ENCODE results near the gene CRYZL1.

DNA sequence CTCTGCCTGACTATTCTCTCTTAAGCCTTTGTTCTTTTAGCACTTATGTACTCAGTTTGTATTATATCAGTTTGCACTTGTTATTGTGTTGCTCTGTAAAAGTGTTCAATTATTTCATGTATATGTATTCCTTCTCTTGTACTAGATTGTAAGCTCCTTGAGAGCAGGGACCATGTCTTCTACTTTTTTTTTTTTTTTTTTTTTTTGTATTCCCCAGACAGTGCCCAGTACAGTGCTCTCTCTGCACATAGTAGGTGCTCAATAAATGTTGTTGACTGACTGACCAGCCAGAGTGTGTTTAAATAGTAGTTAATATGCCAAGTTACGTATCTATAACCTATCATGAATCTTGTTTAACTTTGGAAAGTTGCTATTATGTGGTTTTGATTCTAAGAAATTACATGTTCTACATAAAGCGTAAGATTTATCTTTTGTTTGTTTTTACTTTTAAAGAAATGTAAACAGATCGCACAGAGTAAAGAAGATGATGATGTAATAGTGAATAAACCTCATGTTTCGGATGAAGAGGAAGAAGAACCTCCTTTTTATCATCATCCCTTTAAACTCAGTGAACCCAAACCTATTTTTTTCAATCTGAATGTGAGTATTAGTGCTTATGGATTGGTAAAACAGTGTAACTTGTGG lies 82.6 kb downstream of the CRYZL1 start:
- no peak for TF ChIP-seq JUND (IDR thresholded peaks at IDR 0.05)
- TF ChIP-seq, protein P1, sequence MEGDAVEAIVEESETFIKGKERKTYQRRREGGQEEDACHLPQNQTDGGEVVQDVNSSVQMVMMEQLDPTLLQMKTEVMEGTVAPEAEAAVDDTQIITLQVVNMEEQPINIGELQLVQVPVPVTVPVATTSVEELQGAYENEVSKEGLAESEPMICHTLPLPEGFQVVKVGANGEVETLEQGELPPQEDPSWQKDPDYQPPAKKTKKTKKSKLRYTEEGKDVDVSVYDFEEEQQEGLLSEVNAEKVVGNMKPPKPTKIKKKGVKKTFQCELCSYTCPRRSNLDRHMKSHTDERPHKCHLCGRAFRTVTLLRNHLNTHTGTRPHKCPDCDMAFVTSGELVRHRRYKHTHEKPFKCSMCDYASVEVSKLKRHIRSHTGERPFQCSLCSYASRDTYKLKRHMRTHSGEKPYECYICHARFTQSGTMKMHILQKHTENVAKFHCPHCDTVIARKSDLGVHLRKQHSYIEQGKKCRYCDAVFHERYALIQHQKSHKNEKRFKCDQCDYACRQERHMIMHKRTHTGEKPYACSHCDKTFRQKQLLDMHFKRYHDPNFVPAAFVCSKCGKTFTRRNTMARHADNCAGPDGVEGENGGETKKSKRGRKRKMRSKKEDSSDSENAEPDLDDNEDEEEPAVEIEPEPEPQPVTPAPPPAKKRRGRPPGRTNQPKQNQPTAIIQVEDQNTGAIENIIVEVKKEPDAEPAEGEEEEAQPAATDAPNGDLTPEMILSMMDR (IDR thresholded peaks at IDR 0.05 in 2 of 3, conservative IDR thresholded peaks at IDR 0.05 in 1 of 3; ENCODE audit: borderline replicate concordance in 1 of 3, insufficient read depth in 1 of 3, low read depth in 2 of 3, low read length in 2 of 3): no peak
- TF ChIP-seq EZH2 (IDR thresholded peaks at IDR 0.05): no peak
- no peak for TF ChIP-seq EGR1 (IDR thresholded peaks at IDR 0.05; ENCODE audit: low read depth)
- TF ChIP-seq, protein P2, sequence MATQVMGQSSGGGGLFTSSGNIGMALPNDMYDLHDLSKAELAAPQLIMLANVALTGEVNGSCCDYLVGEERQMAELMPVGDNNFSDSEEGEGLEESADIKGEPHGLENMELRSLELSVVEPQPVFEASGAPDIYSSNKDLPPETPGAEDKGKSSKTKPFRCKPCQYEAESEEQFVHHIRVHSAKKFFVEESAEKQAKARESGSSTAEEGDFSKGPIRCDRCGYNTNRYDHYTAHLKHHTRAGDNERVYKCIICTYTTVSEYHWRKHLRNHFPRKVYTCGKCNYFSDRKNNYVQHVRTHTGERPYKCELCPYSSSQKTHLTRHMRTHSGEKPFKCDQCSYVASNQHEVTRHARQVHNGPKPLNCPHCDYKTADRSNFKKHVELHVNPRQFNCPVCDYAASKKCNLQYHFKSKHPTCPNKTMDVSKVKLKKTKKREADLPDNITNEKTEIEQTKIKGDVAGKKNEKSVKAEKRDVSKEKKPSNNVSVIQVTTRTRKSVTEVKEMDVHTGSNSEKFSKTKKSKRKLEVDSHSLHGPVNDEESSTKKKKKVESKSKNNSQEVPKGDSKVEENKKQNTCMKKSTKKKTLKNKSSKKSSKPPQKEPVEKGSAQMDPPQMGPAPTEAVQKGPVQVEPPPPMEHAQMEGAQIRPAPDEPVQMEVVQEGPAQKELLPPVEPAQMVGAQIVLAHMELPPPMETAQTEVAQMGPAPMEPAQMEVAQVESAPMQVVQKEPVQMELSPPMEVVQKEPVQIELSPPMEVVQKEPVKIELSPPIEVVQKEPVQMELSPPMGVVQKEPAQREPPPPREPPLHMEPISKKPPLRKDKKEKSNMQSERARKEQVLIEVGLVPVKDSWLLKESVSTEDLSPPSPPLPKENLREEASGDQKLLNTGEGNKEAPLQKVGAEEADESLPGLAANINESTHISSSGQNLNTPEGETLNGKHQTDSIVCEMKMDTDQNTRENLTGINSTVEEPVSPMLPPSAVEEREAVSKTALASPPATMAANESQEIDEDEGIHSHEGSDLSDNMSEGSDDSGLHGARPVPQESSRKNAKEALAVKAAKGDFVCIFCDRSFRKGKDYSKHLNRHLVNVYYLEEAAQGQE (IDR thresholded peaks at IDR 0.05; ENCODE audit: low read depth): no peak
- no peak for TF ChIP-seq POLR2A (IDR thresholded peaks at IDR 0.05; ENCODE audit: borderline replicate concordance, extremely low read depth, insufficient read depth, insufficient read length)
- TF ChIP-seq RAD21 (IDR thresholded peaks at IDR 0.05; ENCODE audit: low read depth): no peak
- TF ChIP-seq, protein P3, sequence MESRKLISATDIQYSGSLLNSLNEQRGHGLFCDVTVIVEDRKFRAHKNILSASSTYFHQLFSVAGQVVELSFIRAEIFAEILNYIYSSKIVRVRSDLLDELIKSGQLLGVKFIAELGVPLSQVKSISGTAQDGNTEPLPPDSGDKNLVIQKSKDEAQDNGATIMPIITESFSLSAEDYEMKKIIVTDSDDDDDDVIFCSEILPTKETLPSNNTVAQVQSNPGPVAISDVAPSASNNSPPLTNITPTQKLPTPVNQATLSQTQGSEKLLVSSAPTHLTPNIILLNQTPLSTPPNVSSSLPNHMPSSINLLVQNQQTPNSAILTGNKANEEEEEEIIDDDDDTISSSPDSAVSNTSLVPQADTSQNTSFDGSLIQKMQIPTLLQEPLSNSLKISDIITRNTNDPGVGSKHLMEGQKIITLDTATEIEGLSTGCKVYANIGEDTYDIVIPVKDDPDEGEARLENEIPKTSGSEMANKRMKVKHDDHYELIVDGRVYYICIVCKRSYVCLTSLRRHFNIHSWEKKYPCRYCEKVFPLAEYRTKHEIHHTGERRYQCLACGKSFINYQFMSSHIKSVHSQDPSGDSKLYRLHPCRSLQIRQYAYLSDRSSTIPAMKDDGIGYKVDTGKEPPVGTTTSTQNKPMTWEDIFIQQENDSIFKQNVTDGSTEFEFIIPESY (IDR thresholded peaks at IDR 0.05; ENCODE audit: extremely low read depth, insufficient replicate concordance, low read length): no peak
- no peak for TF ChIP-seq CEBPB (IDR thresholded peaks at IDR 0.05; ENCODE audit: low read depth)
- TF ChIP-seq POLR2AphosphoS5 (IDR thresholded peaks at IDR 0.05; ENCODE audit: low read depth, low read length): no peak
- no peak for TF ChIP-seq YY1 (IDR thresholded peaks at IDR 0.05; ENCODE audit: extremely low read depth, insufficient replicate concordance, low read depth, low read length)
- no peak for TF ChIP-seq SIN3A (IDR thresholded peaks at IDR 0.05; ENCODE audit: low read depth)

Measured in HCT116 (cell line).